RPMI8226 (cell line): ENCODE data around the gene CD84.
"Not testable (repeated sequence)": the region's sequence is repeated elsewhere in the genome, so short reads cannot be mapped to it uniquely, and the experiment has no call there.

Experiments
- DNase-seq: peaks from one replicate; pipeline ENCODE4 v3.0.0-alpha.2; 2015

Gene CD84

GRCh38 chr1:160608514-160608913 is 29.2 kb upstream of the CD84 start:
- no peak for DNase-seq

DNA sequence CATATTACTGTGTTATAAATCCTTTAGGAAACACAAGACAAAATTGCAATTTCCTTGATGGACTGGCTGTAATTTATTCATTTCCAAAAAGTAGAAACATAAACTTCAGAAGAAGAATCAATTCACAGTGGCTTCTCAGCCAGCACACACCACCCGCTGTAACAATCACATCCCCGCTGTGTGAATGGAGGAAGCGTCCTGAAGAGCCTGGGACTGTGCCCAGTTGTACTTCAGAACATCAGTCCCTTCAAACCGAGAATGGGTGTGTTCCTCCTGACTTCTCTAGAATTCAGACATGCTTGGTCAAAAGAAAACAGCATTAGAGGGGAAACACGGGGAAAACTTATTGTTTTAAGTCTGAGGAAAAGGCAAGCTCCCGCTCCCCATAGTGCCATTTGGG is 28.8 kb upstream of the CD84 start:
- DNase-seq: no peak

GRCh38 chr1:160607672-160608032 is 28.4 kb upstream of the CD84 start:
- DNase-seq: no peak

DNA sequence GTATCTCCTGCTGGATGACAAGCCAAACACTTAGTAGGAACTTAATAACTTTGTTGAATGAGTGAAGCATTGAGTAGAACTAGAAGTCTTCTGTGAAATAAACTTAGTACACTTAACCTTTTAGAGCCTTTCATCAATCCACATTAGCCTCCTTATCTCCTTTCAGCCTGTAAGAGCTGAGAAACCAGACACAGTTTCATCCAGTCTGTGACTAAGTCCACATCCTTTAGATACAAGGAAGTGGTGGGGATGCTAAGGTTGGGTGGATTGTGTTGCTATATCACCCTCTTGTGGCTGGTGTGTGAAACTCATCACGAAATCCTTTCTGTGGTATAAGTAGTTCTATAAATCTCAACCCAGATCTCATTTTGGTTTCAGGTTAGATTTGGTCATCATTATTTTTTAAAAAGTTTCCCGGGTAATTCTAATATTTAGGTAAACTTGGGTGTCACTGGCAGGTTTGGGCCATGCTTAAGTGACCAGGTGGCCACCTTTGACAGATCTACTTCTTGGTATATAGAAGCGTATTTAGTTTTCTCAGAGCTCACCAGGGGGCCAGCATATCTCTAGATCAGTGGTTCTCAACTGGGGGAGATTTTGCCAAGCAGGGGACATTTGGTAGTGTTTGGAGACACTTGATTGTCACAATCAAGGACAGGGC is 27.8 kb upstream of the CD84 start:
- peak; percentile 78 for DNase-seq

- no peak for DNase-seq
Measured at GRCh38 chr1:160606611-160607010, 27.3 kb upstream of the CD84 start.

GRCh38 chr1:160605792-160606479 is 26.6 kb upstream of the CD84 start:
- no peak for DNase-seq

DNA sequence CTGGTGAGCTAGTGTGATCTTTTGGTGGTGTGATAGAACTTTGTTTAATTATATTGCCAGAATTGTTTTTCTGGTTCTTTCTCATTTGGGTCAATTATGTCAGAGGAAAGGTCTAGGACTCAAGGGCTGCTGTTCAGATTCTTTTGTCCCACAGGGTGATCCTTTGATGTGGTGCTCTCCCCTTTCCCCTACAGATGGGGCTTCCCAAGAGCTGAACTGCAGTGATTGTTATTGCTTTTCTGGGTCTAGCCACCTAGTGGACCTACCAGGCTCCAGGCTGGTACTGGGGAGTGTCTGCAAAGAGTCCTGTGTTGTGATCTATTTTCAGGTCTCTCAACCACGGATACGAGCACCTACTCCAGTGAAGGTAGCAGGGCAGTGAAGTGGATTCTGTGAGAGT is 25.9 kb upstream of the CD84 start:
- DNase-seq: no peak

- no peak for DNase-seq
Measured at GRCh38 chr1:160597705-160598104, 18.4 kb upstream of the CD84 start.

DNA sequence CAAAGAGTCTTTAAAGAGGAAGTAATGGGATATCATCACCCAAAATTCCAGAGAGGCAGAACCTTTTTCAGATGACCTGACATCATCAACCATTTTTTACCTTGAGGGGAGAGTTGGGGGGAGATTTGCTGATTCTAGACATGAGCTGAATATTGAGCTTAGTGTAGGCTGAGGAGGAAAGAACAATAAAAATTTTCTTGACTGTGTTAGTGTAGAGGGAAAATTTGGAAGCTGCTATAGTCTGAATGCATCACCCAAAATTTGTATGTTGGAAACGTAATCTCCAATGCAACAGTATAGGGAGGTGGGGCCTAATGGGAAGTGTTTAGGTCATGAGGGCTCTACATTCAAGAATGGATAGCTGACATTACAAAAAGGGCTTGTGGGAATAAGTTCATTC is 17.8 kb upstream of the CD84 start:
- DNase-seq: no peak

DNA sequence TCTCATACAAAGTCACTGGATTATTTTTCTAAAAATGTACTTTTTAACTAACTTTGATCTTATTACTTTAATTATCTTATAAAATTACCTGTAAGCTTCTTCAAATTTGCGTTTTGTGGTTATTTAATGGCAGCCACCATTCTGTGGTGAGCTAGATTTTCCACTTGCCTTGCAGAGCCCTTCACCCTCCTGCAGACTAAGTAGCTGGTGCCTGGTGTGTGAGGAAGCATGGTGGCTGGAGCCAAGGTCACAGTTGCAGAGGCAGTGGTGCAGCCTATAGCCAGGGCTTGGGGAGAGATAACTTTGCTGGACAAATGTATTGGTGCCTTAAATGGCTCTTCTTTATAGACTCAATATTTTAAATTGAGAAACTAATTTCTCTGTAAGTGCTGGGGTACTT is 11.2 kb upstream of the CD84 start:
- DNase-seq: no peak

- no peak for DNase-seq
Measured at GRCh38 chr1:160588468-160588867, 9.2 kb upstream of the CD84 start.

GRCh38 chr1:160584784-160585183 is 5.5 kb upstream of the CD84 start:
- DNase-seq: no peak

DNA sequence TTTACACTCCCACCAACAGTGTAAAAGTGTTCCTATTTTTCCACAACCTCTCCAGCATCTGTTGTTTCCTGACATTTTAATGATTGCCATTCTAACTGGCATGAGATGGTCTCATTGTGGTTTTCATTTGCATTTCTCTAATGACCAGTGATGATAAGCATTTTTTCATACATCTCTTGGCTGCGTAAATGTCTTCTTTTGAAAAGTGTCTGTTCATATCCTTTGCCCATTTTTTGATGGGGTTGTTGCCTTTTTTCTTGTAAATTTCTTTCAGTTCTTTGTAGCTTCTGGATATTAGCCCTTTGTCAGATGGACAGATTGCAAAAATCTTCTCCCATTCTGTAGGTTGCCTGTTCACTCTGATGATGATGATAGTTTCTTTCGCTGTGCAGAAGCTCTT is 3.7 kb upstream of the CD84 start:
- DNase-seq: not testable (repeated sequence)

DNA sequence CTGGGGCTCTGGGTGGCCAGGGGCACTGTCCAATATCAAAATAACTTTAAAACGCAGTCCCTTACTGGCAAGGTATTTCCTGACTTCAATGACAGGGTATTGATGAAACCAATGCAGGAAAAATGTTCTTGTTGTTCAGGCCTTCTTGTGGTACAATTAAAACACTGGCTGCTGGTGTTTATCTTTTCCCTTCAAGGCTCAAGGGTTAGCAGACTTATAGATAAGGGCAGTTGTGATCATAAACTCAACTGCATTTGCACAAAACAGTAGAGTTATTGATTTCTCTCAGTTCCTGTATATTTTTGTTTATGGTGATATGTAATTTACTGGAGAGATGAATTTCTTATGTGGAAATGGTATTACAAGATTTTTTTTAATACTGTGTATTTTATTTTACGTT is 2.7 kb upstream of the CD84 start:
- DNase-seq: no peak

- DNase-seq: no peak
Measured at GRCh38 chr1:160580221-160580812, 1.0 kb upstream of the CD84 start.

GRCh38 chr1:160578525-160579191 is 638 bp downstream of the CD84 start:
- DNase-seq: no peak

- DNase-seq: no peak
Measured at GRCh38 chr1:160578175-160578524, 1.1 kb downstream of the CD84 start.

- DNase-seq: no peak
Measured at GRCh38 chr1:160577671-160578070, 1.6 kb downstream of the CD84 start.

GRCh38 chr1:160576884-160577283 is 2.4 kb downstream of the CD84 start:
- DNase-seq: no peak

GRCh38 chr1:160576390-160576789 is 2.9 kb downstream of the CD84 start:
- no peak for DNase-seq

DNA sequence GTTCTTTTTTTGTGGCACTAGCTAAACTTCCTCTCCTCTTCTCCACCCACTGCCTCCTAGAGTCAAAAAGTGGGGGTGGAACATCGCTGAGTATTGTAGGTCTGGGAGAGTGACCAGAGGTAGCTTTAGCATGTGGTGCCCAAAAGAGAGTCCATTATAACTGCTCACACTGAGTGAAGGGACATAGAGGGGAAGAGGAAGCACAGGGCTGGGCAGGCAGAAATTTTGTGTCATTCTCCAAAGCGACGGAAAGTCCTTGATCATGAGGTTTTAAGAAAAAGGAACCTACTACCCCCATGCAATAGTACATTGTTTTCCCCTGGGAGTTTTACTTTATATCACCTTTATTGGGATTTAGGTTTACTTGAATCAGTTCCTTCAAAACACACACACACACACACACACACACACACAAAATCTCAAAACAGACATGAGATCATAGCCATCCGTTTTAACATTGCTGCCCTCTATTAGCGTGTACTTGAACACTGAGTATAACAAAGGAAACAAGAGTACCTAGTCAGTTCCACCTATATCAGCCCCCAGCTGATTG is 4.1 kb downstream of the CD84 start:
- no peak for DNase-seq

GRCh38 chr1:160570840-160571239 is 8.5 kb downstream of the CD84 start:
- DNase-seq: no peak

DNA sequence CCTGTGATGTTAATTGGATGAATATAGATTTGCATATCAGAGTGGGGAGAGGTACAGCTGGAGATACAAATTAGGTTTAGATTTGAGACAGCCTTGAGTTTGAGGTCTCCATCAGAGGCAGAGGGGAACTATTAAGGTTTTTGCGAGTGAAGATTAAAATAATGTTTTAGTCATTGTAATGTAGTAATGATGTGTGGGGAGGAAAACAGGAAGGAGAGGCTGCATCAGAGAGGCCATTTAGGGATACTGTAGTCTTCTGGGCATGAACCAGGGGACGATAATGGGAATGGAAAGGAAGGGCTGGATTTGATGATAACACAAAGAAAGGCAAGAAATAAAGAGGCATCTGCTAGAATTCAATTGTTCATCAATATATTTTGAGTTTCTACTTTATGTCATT is 9.5 kb downstream of the CD84 start:
- no peak for DNase-seq
